HG03460 (cell line): ENCODE results near the gene PPARG.

Experiments
- ATAC-seq: cut with Tn5 transposase; IDR thresholded peaks from one replicate; pipeline ENCODE4 v1.9.1; 2021; ENCODE audit not compliant: unreplicated experiment

Gene PPARG

DNA sequence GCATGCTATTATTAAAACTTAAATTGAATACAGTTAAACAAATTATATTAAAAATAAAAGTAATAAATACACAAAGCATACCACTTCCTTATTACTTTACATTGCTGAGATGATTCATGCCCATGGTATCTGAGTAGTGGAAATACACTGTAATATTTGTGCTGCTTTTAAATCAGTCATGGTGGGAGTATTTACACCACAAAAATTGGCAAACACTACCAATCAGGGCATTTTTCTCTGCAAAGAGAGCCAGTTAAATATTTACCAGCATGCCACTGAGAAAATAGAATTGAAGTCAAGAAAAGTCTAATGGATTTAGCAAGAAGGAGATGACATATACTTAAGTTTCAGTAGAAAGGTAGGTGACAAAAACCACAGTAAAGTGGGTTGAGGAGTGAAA lies 19.6 kb downstream of the PPARG start:
- ATAC-seq: no peak

GRCh38 chr3:12309716-12310115 lies 20.8 kb downstream of the PPARG start:
- ATAC-seq: no peak

DNA sequence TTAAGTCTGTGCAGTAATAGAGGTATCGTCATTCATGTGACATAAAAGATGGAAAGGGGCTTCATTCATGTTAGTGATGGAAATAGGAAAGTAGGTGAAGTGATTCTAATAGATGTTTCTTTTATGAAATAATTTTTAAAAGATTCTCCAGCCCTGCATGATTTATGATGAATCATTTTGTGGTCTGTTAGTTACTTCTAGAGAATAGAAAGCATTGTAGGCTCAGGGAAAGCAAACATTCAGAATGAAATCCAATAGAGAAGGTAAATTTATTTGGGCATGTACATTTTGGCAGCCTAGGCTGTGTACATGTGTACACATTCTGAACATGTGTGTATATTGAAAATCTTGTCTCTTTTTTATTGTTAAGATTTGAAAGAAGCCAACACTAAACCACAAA lies 23.1 kb downstream of the PPARG start:
- no peak for ATAC-seq

- ATAC-seq: no peak
These were observed 24.6 kb downstream of the PPARG start for GRCh38 chr3:12313519-12313918.

- ATAC-seq: no peak
These were observed 27.4 kb downstream of the PPARG start for GRCh38 chr3:12316253-12316652.

- ATAC-seq: peak; percentile 84
These were observed 28.0 kb downstream of the PPARG start for GRCh38 chr3:12316729-12317351.

DNA sequence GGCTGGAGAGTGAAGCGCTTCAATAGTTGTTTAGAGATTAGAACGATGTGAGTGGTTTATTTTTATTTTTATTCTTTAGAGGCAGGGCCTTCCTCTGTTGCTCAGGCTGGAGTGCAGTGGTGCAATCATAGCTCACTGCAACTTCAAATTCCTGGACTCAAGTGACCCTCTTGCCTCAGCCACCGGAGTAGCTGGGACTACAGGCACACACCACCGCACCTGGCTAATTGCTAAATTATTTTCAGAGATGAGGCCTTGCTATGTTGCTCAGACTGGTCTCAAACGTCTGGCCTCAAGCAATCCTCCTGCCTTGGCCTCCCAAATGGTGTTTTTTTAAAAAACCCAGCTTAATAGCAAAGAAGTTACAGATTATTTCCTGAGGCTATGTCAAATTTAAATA lies 29.0 kb downstream of the PPARG start:
- ATAC-seq: no peak

DNA sequence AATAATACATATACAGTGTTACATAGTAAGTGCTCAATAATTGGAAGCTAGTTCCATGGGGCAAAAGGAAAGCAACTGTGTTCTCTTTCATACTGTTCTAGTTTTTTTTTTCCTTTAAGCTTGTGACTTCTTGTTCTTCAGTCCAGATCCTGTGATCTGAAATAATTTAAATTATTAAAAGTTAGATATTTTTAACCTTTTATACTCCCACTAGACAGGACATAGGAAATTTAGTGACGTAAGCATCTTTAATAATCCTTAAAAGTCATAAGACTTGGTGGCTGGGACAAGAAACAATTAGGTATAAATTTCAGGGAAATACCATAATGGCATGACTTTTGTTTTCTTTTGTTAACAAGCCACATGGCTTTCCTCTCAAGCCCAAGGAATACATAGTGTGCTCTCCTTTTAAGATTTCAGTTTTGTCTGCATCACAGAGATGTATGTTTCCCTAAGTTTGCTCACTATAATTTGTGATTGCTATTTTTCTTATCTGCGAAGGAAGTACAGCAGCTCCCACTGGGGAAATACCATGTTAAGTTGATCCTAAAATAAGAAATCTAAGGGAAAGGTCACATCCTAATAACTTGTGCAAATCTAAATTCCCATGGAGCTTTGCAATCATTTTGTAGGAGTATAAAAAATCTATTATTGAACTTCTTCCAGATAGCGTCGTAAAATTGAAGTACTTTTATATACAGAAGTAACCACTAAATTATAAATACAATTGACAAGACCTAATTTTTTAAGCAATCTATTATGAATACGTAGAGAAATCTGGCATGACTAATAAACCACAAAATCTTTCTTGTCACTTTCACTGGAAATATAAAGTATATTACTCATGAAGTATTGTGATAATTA lies 30.1 kb downstream of the PPARG start:
- ATAC-seq: no peak

GRCh38 chr3:12321015-12321414 lies 32.1 kb downstream of the PPARG start:
- no peak for ATAC-seq

GRCh38 chr3:12323237-12323636 lies 34.4 kb downstream of the PPARG start:
- no peak for ATAC-seq

GRCh38 chr3:12325586-12326515 lies 37.0 kb downstream of the PPARG start:
- no peak for ATAC-seq

GRCh38 chr3:12327021-12327420 lies 38.2 kb downstream of the PPARG start:
- no peak for ATAC-seq

- ATAC-seq: no peak
These were observed 39.4 kb downstream of the PPARG start for GRCh38 chr3:12328132-12328836.

DNA sequence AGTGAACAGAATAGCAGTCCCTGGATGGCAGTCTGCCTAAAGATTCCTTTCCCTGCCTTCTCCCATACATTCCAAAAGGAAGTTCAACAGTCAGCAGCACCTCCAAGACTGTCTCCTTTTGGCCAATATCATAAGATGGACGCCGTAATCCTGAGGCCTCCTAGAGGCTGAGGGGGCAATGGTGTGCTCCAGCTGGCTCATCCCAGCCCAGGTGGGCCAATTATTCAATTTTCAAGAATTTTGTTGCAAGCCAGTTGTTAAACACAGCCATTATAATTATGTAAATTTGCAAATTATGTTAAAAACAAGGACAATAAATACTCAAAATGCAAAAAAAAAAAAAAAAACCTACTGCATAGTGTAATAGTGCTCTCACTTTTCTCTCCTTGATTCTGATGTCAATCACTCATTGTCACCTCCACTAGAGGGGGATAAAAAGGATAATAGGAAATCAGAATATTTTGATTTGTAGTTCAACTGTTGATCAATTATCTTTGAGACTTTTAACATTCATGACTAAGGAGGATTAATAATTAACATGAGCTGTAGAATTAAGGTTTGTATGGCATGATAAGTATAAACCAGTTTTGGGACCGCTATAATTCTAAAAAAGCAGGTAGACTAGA lies 40.1 kb downstream of the PPARG start:
- no peak for ATAC-seq

GRCh38 chr3:12334786-12335185 lies 45.9 kb downstream of the PPARG start:
- ATAC-seq: no peak

DNA sequence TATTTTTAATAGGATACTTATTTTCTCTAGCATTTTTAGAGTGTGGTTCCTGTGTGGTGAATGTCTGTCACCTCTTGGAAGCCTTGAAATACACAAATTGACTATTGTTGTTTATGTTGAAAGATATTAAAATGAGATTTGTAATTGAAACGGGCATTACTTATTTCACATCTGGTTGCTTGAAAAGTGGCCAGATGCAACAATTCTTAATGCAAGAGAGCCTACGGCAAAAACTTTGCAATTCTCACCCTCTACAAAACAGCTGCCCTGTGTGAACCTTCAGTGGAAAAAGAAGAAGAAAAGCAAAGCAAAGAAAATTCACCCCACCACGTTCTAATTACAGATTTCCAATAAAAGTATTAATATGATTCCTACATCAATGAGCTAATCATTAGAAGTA lies 46.6 kb downstream of the PPARG start:
- ATAC-seq: no peak

GRCh38 chr3:12336099-12336498 lies 47.2 kb downstream of the PPARG start:
- ATAC-seq: no peak

DNA sequence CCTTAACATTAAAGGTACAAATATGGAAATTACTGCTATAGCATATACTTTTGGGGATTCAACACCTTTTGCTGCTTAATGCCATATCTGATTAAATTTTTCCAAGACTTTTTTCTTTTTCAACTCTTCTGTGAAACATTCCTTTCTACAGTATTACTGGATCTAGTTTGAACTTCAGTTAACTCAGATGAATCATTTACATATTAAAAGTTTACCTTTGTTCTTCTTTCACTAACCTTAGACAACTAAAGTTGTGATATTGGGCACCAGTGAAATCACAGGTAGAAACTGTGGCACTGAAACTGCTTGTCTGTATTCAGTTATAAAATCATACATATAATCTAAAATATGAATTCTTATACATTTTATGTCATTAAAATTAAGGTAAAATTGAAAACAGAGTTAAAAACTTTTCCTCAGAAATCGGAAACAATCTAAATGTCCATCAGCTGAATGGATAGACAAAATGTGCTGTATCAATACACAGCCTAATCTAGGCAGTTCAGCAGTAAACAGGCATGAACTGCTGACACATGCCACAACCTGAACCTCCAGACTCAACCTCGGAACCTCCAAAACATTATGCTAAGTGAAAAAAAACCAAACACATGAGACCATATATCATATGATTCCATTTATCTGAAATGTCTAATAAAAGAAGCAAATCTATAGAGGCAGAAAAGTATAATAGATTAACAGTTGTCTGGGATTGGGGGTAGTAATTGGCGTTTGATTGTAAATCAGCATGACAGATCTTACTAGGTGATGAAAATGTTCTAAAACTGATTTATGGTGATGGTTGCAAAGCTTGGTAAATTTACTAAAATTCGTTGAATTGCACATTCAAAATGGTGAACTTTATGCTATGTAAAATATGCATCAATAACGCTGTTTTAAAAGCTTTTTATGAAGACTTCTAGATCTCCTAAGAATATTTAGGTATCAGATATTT lies 50.0 kb downstream of the PPARG start:
- ATAC-seq: no peak
